Measurements from ENCODE around the gene PCBP4. TPM values are rescaled to one million over a fixed set of nuclear protein-coding genes. Genes with fewer than 3 reads are reported as not detected.

The PCBP4 gene
- total RNA-seq, 3 donors from 2014 or later = 9.8 to 12.3 (median 10.4) TPM

DNA sequence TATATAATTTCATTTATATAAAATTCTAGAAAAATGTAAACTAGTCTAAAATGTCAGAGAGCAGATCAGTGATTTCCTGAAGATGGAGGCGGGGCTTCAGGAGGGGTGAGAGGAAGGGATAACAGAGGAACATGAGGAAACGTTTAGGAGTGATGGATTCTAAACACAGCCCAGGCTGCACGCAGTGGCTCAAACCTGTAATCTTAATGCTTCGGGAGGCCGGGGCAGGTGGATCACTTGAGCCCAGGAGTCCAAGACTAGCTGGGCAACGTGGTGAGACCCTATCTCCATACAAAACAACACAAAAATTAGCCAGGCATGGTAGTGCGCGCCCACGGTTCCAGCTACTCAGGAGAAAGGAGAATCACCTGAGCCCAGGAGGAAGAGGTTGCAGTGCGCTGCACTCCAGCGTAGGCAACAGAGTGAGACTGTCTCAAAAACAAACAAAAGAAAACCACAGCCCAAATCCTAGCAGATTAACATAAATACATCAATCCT is 46.1 kb downstream of the PCBP4 start:
- Mint-ChIP-seq H3K36me3 (ENCODE audit: insufficient read depth) (no peaks in the 10 kb centered on the region), H3K27me3 (ENCODE audit: low read depth) (peaks cover 6% of the 10 kb centered on the region), H3K9me3 (no peaks in the 10 kb centered on the region), H3K4me1 (ENCODE audit: low read depth) (no peaks in the 10 kb centered on the region), H3K4me3 (no peak overlapping the region)
- no peak for ATAC-seq
- DNase-seq = no peak

DNA sequence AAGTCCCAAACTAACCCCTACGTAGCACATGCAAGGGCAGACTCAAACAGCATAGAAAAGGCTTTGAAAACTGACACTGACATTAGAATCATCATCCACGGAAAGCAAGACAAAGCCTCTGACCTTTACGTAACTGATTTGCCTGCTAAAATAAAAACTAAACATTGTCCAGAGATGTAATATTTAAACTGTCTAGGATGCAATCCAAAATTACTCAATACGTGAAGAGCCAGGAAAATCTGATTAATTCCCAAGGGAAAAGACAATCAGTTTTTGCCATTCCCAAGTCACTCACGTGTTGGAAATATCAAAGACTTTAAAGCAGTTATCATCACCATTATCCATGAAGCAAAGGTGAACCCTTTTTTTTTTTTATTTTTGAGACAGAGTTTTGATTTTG is 50.8 kb downstream of the PCBP4 start:
- Mint-ChIP-seq H3K27me3 (ENCODE audit: low read depth) (peaks cover 3% of the 10 kb centered on the region), H3K4me3 (no peak overlapping the region), H3K36me3 (ENCODE audit: insufficient read depth) (no peaks in the 10 kb centered on the region), H3K4me1 (ENCODE audit: low read depth) (no peaks in the 10 kb centered on the region), H3K9me3 (no peaks in the 10 kb centered on the region)
- ATAC-seq (no peak), DNase-seq (no peak)

- Mint-ChIP-seq H3K4me3 (no peak overlapping the region), H3K9me3 (peaks cover 15% of the 10 kb centered on the region), H3K4me1 (ENCODE audit: low read depth) (no peaks in the 10 kb centered on the region), H3K36me3 (ENCODE audit: insufficient read depth) (peaks cover 3% of the 10 kb centered on the region), H3K27me3 (ENCODE audit: low read depth) (peaks cover 37% of the 10 kb centered on the region)
- ATAC-seq (no peak), DNase-seq (no peak)
Measured at GRCh38 chr3:51908026-51908425, 59.2 kb downstream of the PCBP4 start.

Other genes with a start within 250 kb of the PCBP4 start
- not detected for gene IQCF6, start 188.2 kb downstream of the PCBP4 start, total RNA-seq
- gene IQCF2, start 105.8 kb downstream of the PCBP4 start, total RNA-seq = not detected
- not detected for gene IQCF5, start 91.9 kb downstream of the PCBP4 start, total RNA-seq
- gene IQCF1, start 64.1 kb downstream of the PCBP4 start, total RNA-seq = not detected
- 100 to 1,000 TPM; 164 to 224 (median 219) TPM for gene RRP9, start 25.6 kb downstream of the PCBP4 start, total RNA-seq
- gene PARP3, start 25.1 kb downstream of the PCBP4 start, total RNA-seq = 1 to 10 TPM; 6.6 to 9.4 (median 8.7) TPM
- gene GPR62, start 12.1 kb downstream of the PCBP4 start, total RNA-seq = not detected
- 10 to 100 TPM; 27.4 to 30.9 (median 28.5) TPM for gene ABHD14B, start 6.6 kb upstream of the PCBP4 start, total RNA-seq
- gene ABHD14A, start 7.6 kb upstream of the PCBP4 start, total RNA-seq = 10 to 100 TPM; 11.8 to 19.7 (median 12.6) TPM
- 10 to 100 TPM; 47.6 to 58.1 (median 55.9) TPM for gene ACY1, start 16.1 kb upstream of the PCBP4 start, total RNA-seq
- 1,000 to 10,000 TPM; 1,732 to 1,841 (median 1,813) TPM for gene RPL29, start 28.4 kb upstream of the PCBP4 start, total RNA-seq
- 10 to 100 TPM; 33.4 to 43.6 (median 38.1) TPM for gene DUSP7, start 89.1 kb upstream of the PCBP4 start, total RNA-seq
- 10 to 100 TPM in 2 of 3 donors, 1 to 10 TPM in 1; 9.7 to 14.3 (median 11.7) TPM for gene POC1A, start 187.0 kb upstream of the PCBP4 start, total RNA-seq
- 10 to 100 TPM; 61.8 to 70.9 (median 66.2) TPM for gene ALAS1, start 230.7 kb upstream of the PCBP4 start, total RNA-seq